GM12873 (cell line): ENCODE results near the gene SLC22A12.

Experiments used
- TF ChIP-seq, protein P1 (sequence below): IDR thresholded peaks from 2 replicates; pipeline ENCODE4 v1.5.1; 2012; ENCODE audit warnings: low read depth, mild to moderate bottlenecking, moderate library complexity, low read length, control low read depth; ENCODE audit not compliant: insufficient read depth; ENCODE audit errors: missing control alignments

SLC22A12 gene

DNA sequence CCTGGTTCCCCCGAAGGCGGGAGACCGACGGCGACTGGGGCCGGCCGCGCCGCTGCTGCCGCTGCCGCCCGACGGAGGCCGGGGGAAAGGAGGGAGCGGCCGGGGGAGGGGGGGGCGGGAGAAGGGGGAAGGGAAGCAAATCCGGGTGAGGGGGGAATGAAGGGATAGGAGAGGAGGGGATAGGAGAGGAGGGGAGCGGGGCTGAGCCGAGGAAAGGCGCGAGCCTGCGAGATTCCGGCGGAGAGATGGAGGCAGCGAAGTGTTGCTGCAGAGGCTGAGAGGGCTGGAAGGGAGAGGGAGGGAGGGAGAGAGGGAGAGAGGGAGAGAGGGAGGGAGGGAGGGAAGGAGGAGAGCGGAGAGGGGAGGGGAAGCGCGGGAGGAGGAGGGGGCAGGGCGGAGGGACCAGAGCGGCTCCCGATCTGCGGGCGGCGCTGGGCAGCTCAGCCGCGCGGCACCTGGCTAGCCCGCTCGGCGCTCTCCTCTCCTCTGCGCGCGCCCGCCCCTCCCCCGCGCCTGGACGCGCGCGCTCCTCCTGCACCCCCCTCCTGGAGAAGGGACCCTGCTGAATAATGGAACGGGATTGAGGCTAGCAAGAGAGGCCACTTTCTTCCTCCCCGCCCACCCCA lies 52.3 kb downstream of the SLC22A12 start:
- TF ChIP-seq, protein P1, sequence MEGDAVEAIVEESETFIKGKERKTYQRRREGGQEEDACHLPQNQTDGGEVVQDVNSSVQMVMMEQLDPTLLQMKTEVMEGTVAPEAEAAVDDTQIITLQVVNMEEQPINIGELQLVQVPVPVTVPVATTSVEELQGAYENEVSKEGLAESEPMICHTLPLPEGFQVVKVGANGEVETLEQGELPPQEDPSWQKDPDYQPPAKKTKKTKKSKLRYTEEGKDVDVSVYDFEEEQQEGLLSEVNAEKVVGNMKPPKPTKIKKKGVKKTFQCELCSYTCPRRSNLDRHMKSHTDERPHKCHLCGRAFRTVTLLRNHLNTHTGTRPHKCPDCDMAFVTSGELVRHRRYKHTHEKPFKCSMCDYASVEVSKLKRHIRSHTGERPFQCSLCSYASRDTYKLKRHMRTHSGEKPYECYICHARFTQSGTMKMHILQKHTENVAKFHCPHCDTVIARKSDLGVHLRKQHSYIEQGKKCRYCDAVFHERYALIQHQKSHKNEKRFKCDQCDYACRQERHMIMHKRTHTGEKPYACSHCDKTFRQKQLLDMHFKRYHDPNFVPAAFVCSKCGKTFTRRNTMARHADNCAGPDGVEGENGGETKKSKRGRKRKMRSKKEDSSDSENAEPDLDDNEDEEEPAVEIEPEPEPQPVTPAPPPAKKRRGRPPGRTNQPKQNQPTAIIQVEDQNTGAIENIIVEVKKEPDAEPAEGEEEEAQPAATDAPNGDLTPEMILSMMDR: no peak

DNA sequence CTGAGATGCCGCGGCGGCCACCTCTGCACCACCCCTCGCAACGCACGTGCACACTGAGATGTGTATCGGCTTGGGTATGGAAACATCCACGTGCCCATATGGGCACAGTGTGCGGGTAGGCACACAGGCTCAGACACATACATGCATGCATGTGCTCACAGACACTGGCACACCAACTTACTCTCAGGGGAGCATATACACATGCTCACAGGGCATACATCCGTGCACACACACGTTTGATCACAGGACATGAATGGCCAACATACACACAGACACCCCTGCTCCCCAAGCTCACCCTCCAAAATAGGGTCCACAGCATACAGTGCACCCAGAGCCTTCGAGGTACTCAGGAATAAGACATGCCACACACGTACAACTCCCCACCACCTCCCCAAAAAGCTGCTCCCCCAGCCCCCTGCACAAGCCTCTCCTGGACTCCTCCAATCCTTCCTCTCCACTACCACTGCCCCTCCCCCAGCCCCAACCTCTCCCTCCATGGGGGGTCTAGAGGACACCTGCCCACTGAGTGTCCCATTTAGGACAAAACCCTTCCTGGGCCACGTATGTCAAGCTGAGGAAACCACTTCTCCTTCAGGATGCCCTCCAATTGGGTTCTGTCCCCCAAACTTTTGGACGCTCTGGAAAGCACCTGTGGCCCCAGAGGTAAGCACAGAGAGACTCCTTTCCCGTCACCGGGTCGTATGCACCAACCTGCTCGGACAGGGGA lies 53.1 kb downstream of the SLC22A12 start:
- TF ChIP-seq, protein P1: no peak

DNA sequence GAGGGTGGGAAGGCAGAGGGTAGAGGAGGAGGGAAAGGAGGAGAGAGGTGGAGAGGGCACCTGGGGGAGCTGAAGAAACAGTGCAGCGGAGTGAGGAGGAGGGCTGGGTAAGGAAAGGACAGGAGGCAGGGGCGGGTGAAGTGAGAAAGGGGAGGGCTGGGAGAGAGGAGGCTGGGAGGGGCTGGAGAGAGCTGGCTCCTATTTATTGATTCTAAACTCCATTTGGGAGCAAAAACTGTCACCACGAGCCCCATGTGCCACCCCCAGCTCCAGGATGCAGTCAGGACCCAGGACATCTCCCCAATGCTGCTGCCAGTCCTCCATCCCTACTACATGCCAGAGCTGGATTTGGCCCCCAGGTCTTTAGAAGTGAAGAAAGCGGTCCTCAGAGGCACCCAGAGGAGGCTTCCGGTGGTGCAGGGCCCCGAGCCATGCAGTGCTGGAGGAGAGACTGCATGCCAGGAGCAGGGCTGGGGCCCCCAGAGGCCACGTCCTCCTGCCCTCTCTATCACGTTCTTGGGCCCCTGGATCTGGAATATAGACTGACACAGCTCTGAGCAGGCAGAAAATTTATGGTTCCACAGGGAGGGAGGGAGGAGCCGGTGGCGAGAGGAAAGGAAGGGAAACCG lies 53.7 kb downstream of the SLC22A12 start:
- TF ChIP-seq, protein P1: peak; percentile 37

DNA sequence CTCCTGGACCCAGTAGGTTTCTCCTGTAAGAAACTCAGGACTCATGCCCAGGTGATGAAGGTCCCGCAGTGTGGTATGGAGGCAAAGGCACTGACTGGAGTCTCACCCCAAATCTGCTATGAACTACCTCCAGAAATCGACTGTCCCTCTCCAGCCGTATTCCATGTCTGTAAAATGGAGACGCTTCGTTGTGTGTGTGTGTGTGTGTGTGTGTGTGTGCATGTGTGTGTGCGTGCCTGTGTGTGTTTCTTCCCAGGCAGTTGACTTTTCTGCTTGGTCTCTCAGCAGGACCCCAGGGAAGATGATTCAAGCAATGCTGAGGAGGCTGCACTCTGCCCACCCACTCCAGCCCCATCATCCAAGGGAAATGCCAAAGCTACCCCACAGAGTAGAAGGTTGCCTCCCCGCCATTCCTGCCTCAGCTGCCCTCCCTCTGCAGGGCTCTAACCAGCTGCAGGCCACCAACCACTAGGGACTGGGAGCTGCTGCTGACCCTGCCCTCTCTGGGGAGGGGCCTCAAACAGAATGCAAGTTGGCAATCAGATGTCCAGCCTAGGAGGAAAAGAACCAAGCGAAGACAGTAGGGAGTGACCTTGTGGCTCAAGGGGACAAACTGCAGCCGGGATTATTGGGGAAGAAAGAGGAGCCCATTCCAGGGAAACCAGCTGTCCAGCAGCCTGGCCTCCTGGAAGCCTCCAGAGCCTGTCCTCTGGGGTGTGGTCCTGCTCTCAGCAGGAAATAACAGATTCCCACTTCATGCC lies 56.2 kb downstream of the SLC22A12 start:
- TF ChIP-seq, protein P1: no peak

DNA sequence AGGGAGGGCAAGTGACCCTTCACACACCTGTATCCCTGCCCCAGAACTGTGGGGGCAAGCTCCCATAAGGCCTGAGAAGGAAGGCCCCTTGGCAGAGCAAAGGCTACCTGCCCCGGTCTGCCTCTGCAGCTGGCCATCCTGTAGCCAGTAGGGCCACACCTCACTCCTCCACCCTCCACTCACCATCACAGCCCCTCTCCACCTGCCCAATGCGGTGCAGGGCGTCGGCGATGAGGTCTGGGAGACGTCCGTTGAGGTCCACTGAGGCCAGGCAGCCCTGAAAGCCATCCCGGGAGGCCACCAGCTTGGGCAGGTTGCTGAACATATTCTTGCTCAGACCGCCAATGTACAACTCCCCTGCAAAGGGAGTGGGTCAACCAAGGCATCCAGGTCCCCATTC lies 57.5 kb downstream of the SLC22A12 start:
- TF ChIP-seq, protein P1: no peak

DNA sequence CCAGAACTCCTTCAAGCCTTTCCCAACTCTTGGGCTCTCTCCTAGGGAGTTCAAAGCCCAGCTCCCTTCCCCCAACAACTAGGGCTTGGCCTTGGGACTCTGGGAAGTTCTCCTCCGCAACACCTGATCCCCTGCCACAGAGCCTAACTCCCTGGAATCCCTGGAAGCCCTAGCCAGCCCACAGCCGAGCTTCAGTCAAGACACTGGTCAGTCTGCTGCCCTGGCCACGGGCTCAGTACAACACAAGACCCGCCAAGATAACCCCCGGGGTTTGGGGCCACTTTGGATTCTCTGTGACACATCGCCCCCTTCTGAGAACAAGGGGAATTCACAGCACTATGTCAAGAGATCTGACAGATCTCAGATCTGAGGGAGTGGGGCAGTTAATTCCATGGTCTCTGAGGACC lies 58.3 kb downstream of the SLC22A12 start:
- TF ChIP-seq, protein P1: peak; percentile 51
